Suprapubic skin (tissue), 4 donors: ENCODE data around the gene SSBP1.

ENCODE experiments used
- CTCF ChIP-seq, 2 donors: fragments of 200-600 bp in 1 of 2; fragments of 450-650 bp in 1 of 2; sonication (generic) in 1 of 2; IDR thresholded peaks; one replicate each; pipeline ENCODE4 v1.5.1; 2016 to 2019; ENCODE audit warnings: antibody characterized with exemption in 2 of 2, mild to moderate bottlenecking in 1 of 2, moderate library complexity in 1 of 2
- EP300 ChIP-seq: sonication (generic); formaldehyde crosslinking; IDR thresholded peaks from one replicate; pipeline ENCODE4 v1.6.1; 2017; ENCODE audit warnings: antibody characterized with exemption
- POLR2A ChIP-seq, 2 donors: fragments of 450-650 bp; IDR thresholded peaks; one replicate each; pipeline ENCODE4 v1.6.1; 2017; ENCODE audit warnings: antibody characterized with exemption in 2 of 2, mild to moderate bottlenecking in 2 of 2, moderate library complexity in 2 of 2
- POLR2AphosphoS5 ChIP-seq, 3 donors: sonication (generic); formaldehyde crosslinking; IDR thresholded peaks; one replicate each; pipeline ENCODE4 v1.6.1; 2017; ENCODE audit warnings: antibody characterized with exemption in 3 of 3

DNA sequence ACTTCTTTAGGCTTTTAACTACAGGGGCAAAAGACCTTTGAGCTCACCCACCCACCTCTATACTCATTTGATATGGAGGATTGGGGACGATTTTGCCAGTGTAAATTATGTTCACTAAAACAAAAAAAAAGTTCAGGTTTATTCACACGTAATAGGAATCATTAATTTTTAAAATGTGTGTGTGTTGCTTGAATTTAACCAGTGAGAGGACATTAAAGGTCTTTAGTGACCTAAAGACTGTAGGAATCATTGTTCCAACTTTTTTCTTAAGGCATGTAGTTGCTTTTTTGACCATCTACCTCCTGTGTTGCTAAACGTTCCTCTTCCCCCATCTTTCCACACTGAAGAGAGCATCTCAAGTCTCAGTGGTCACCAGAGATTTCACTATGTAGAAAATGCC lies 1.1 kb downstream of the SSBP1 start:
- no peak for TF ChIP-seq CTCF (IDR thresholded peaks at IDR 0.05)
- no peak for TF ChIP-seq POLR2A (IDR thresholded peaks at IDR 0.05)
- TF ChIP-seq POLR2AphosphoS5 (IDR thresholded peaks at IDR 0.05): no peak
- no peak for TF ChIP-seq EP300
